H1 (cell line): ENCODE results near the gene ACTR5. TPM values are rescaled to one million over a fixed set of nuclear protein-coding genes. Genes with fewer than 3 reads are reported as not detected.

Experiments
- CTCF ChIA-PET: fragments of 300-600 bp; sonication (Branson Sonifier 250); formaldehyde crosslinking; loops from one replicate; lab custom pipeline; 2021; ENCODE audit not compliant: partially characterized antibody; lab: Charles Lee
- POLR2A ChIA-PET: fragments of 300-600 bp; sonication (Branson Sonifier 250); formaldehyde crosslinking; loops from one replicate; lab custom pipeline; 2021; ENCODE audit warnings: inconsistent platforms; ENCODE audit not compliant: partially characterized antibody; lab: Charles Lee
- DNase-seq, 2 experiments: peaks; one replicate each; pipeline versions ENCODE4 v3.0.0 to v3.0.0-alpha.2; 2010 to 2022; ENCODE audit warnings: low spot score in 2 of 2, low read depth in 1 of 2, mixed read lengths in 1 of 2
- FAIRE-seq: peaks from 2 replicates; lab custom pipeline; 2011; peaks lifted over from hg19 to GRCh38; lab: Jason Lieb, UNC
- H2AFZ ChIP-seq: 2 replicates; pipeline ENCODE4 v1.8.1; 2012; ENCODE audit warnings: low read length, inconsistent platforms
- H2AK5ac ChIP-seq: 2 replicates; pipeline ENCODE4 v1.6.1; 2013; ENCODE audit warnings: low read depth, low read length
- H2BK120ac ChIP-seq: replicated peaks from 2 replicates; pipeline ENCODE3; 2013; ENCODE audit warnings: low read depth, low read length, inconsistent platforms
- H2BK12ac ChIP-seq: 2 replicates; pipeline ENCODE4 v1.6.1; 2013; ENCODE audit warnings: low read depth, low read length
- H2BK15ac ChIP-seq: 2 replicates; pipeline ENCODE4 v1.6.1; 2013; ENCODE audit warnings: low read length
- H2BK20ac ChIP-seq: 2 replicates; pipeline ENCODE4 v1.6.1; 2013; ENCODE audit warnings: low read length
- H2BK5ac ChIP-seq: 2 replicates; pipeline ENCODE4 v1.6.1; 2013; ENCODE audit warnings: low read depth, low read length
- H3K14ac ChIP-seq: 2 replicates; pipeline ENCODE4 v1.6.1; 2013; ENCODE audit warnings: inconsistent platforms; ENCODE audit not compliant: insufficient read length
- H3K18ac ChIP-seq: 2 replicates; pipeline ENCODE4 v1.6.1; 2013; ENCODE audit warnings: low read length; ENCODE audit errors: extremely low read depth
- H3K23ac ChIP-seq: 2 replicates; pipeline ENCODE4 v1.6.1; 2013; ENCODE audit warnings: inconsistent platforms; ENCODE audit not compliant: insufficient read length
- H3K23me2 ChIP-seq: 2 replicates; pipeline ENCODE4 v1.6.1; 2013; ENCODE audit warnings: low read depth, low read length
- H3K27ac ChIP-seq: 2 replicates; pipeline ENCODE4 v1.6.1; 2011; ENCODE audit warnings: low read depth, low read length, inconsistent platforms
- H3K27me3 ChIP-seq, 4 experiments: replicated peaks in 1 of 4; 1 replicate in 1 of 4; 2 replicates in 3 of 4; pipeline versions ENCODE4 v1.6.1 to v1.8.1; 2011 to 2013; ENCODE audit warnings: low read length in 3 of 4, mild to moderate bottlenecking in 3 of 4, inconsistent platforms in 2 of 4, mixed read lengths in 2 of 4, moderate library complexity in 1 of 4; ENCODE audit not compliant: control insufficient read depth in 3 of 4, insufficient read depth in 3 of 4; ENCODE audit errors: extremely low read depth in 1 of 4
- H3K36me3 ChIP-seq, 4 experiments: 2 replicates each; pipeline versions ENCODE4 v1.6.1 to v1.8.1; 2011 to 2013; ENCODE audit warnings: mild to moderate bottlenecking in 4 of 4, low read length in 3 of 4, moderate library complexity in 2 of 4, control low read depth in 1 of 4, inconsistent platforms in 1 of 4; ENCODE audit not compliant: insufficient read depth in 4 of 4, control insufficient read depth in 2 of 4
- H3K4ac ChIP-seq: replicated peaks from 2 replicates; pipeline ENCODE3; 2013; ENCODE audit warnings: low read length, low read depth, mixed read lengths, inconsistent platforms; ENCODE audit not compliant: insufficient read length
- H3K4me1 ChIP-seq, 4 experiments: replicated peaks in 1 of 4; 1 replicate in 1 of 4; 2 replicates in 3 of 4; pipeline versions ENCODE4 v1.6.1 to v1.8.1; 2011 to 2013; ENCODE audit warnings: low read length in 3 of 4, inconsistent platforms in 2 of 4, mixed read lengths in 1 of 4; ENCODE audit not compliant: insufficient read depth in 4 of 4, control insufficient read depth in 3 of 4
- H3K4me2 ChIP-seq, 2 experiments: 2 replicates each; pipeline versions ENCODE4 v1.6.1 to v1.8.1; 2011 to 2013; ENCODE audit warnings: low read depth in 2 of 2, low read length in 2 of 2, control low read depth in 1 of 2, inconsistent platforms in 1 of 2, mild to moderate bottlenecking in 1 of 2; ENCODE audit not compliant: insufficient read depth in 1 of 2
- H3K4me3 ChIP-seq, 4 experiments: fragments of 200-600, 300-600 bp in 1 of 4; sonication (generic), shearing (Covaris generic), sonication (Bioruptor Twin) in 1 of 4; 2 replicates each; pipeline versions ENCODE4 v1.5.1 to v1.8.1; 2011 to 2016; ENCODE audit warnings: low read length in 4 of 4, low read depth in 3 of 4, control low read depth in 2 of 4, inconsistent platforms in 2 of 4, mild to moderate bottlenecking in 2 of 4, mixed read lengths in 1 of 4, moderate library complexity in 1 of 4; ENCODE audit not compliant: insufficient read depth in 2 of 4; ENCODE audit errors: extremely low read depth in 1 of 4
- H3K56ac ChIP-seq: replicated peaks from 2 replicates; pipeline ENCODE3; 2013; ENCODE audit warnings: low read depth, mild to moderate bottlenecking, mixed read lengths, low read length, inconsistent platforms; ENCODE audit not compliant: insufficient read length
- H3K79me1 ChIP-seq: 2 replicates; pipeline ENCODE4 v1.6.1; 2013; ENCODE audit warnings: low read depth, low read length, control low read depth
- H3K79me2 ChIP-seq, 2 experiments: 2 replicates each; pipeline versions ENCODE4 v1.6.1 to v1.8.1; 2012 to 2013; ENCODE audit warnings: low read length in 2 of 2, mild to moderate bottlenecking in 2 of 2, inconsistent platforms in 1 of 2; ENCODE audit not compliant: insufficient read depth in 2 of 2, control insufficient read depth in 1 of 2
- H3K9ac ChIP-seq, 4 experiments: replicated peaks in 1 of 4; 1 replicate in 1 of 4; 2 replicates in 3 of 4; pipeline versions ENCODE4 v1.6.1 to v1.8.1; 2011 to 2013; ENCODE audit warnings: low read depth in 3 of 4, low read length in 3 of 4, control low read depth in 2 of 4, mild to moderate bottlenecking in 2 of 4, moderate library complexity in 2 of 4, inconsistent platforms in 1 of 4; ENCODE audit errors: extremely low read depth in 1 of 4
- H3K9me3 ChIP-seq, 2 experiments: 2 replicates each; pipeline versions ENCODE4 v1.6.1 to v1.8.1; 2012 to 2013; ENCODE audit warnings: mild to moderate bottlenecking in 2 of 2, moderate library complexity in 2 of 2, control low read depth in 1 of 2, inconsistent platforms in 1 of 2, low read depth in 1 of 2, low read length in 1 of 2, mixed read lengths in 1 of 2; ENCODE audit not compliant: insufficient read depth in 2 of 2
- H4K20me1 ChIP-seq, 2 experiments: replicated peaks in 1 of 2; 2 replicates each; pipeline versions ENCODE3 to v1.8.1; 2011 to 2013; ENCODE audit warnings: inconsistent platforms in 2 of 2, low read length in 2 of 2, mild to moderate bottlenecking in 1 of 2; ENCODE audit not compliant: insufficient read depth in 2 of 2, control insufficient read depth in 1 of 2
- H4K5ac ChIP-seq: 2 replicates; pipeline ENCODE4 v1.6.1; 2013; ENCODE audit warnings: low read length, low read depth, mixed read lengths, inconsistent platforms; ENCODE audit not compliant: insufficient read length
- H4K8ac ChIP-seq: 2 replicates; pipeline ENCODE4 v1.8.0; 2013; ENCODE audit warnings: mild to moderate bottlenecking, moderate library complexity, low read length, inconsistent platforms; ENCODE audit not compliant: insufficient read depth; ENCODE audit errors: extremely low read depth
- H4K91ac ChIP-seq: replicated peaks from 2 replicates; pipeline ENCODE3; 2013; ENCODE audit warnings: low read length, mixed read lengths, inconsistent platforms; ENCODE audit not compliant: insufficient read length
- polyA plus RNA-seq, 7 experiments: library from polyadenylated mRNA; depleted of rRNA in 3 of 7; stranded (reverse) in 5 of 7; unstranded in 2 of 7; fragments of >200 nt in 5 of 7; fragments of 200-250 nt in 2 of 7; gene quantifications; 1 replicate in 5 of 7; 2 replicates in 1 of 7; 4 replicates in 1 of 7; pipeline versions ENCODE4 v1.2.1 to v1.2.3, GENCODE V29; 2011 to 2013; ENCODE audit warnings: missing spikeins in 2 of 7, mixed read lengths in 2 of 7
- total RNA-seq: library from RNA; stranded (reverse); fragmentation: NEBNext Ultra II Directional; extraction: Animal tissue kit (Norgen Biotek cat#: 25700); gene quantifications from 2 replicates; pipeline ENCODE4 v1.2.1, GENCODE V29; 2021
- TF ChIP-seq, protein P1 (sequence below): fragments of 300-600 bp; sonication (generic); IDR thresholded peaks from 2 replicates; pipeline ENCODE4 v1.7.1; 2012; ENCODE audit warnings: low read length, moderate library complexity, mild to moderate bottlenecking, inconsistent platforms; ENCODE audit not compliant: insufficient replicate concordance

ACTR5 gene
- total and polyA plus RNA-seq, 2 of the 8 experiments (the other 6 are each of a cell fraction or from before 2014, with no cell fraction given): 10.4 to 14.4 TPM

DNA sequence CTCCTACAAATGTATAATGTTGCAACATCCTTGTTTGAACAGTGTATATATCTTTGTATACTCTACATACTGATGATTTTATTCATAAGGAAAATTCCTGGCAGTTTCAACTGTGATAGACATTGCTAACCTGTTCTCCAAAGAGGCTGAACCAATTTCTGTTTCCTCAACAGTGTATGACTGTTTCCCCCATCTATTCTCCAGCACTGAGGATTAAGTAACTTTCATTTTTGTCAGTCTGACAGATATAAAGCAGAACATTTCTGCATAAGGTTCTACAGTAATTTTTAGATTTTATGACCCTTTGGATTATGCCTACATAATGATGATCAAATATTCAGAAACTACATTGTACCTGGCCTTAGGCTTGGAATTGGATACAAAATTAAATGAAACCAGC, 67.2 kb downstream of the ACTR5 start:
- H3K79me2 ChIP-seq: no peaks in the 10 kb centered on the region; a peak in 1 of 4 replicates
- no peak overlapping the region for H3K9ac ChIP-seq
- H3K14ac ChIP-seq: no peak overlapping the region
- no peaks in the 10 kb centered on the region for H3K23me2 ChIP-seq
- H2BK15ac ChIP-seq: no peak overlapping the region
- H2AK5ac ChIP-seq: no peak overlapping the region
- H2AFZ ChIP-seq: no peak overlapping the region
- H4K5ac ChIP-seq: no peak overlapping the region
- no peak overlapping the region for H2BK120ac ChIP-seq
- H3K36me3 ChIP-seq: no peaks in the 10 kb centered on the region
- ChIA-PET POLR2A (interaction anchor here (0.7 to 1.8 kb wide), 4 partner anchors 9 to 1399 kb away, joined by 3 to 8 read pairs (median 3); no protein-coding TSS in a partner anchor), CTCF (interaction anchor here (1.2 to 3.4 kb wide), 3 partner anchors 8 to 78 kb away, joined by 4 to 14 read pairs (median 5); no protein-coding TSS in a partner anchor)
- no peak overlapping the region for H3K18ac ChIP-seq
- no peak overlapping the region for H4K8ac ChIP-seq
- H3K4me3 ChIP-seq: no peak overlapping the region
- H3K4me2 ChIP-seq: no peak overlapping the region
- H2BK20ac ChIP-seq: no peak overlapping the region
- H4K91ac ChIP-seq: no peak overlapping the region
- peaks cover 2 to 18% (median 7%) of the 10 kb centered on the region in 4 experiments for H3K4me1 ChIP-seq
- H3K27ac ChIP-seq: no peak overlapping the region
- H2BK12ac ChIP-seq: no peak overlapping the region
- H3K9me3 ChIP-seq: no peaks in the 10 kb centered on the region
- no peak overlapping the region for H3K4ac ChIP-seq
- no peak overlapping the region for H3K23ac ChIP-seq
- H3K56ac ChIP-seq: no peak overlapping the region
- H3K79me1 ChIP-seq: no peaks in the 10 kb centered on the region; the same call in 1 of the 2 replicates
- DNase-seq: no peak
- H2BK5ac ChIP-seq: no peak overlapping the region
- H3K27me3 ChIP-seq: no peaks in the 10 kb centered on the region
- H4K20me1 ChIP-seq: no peaks in the 10 kb centered on the region
- FAIRE-seq: no peak
- TF ChIP-seq, protein P1, sequence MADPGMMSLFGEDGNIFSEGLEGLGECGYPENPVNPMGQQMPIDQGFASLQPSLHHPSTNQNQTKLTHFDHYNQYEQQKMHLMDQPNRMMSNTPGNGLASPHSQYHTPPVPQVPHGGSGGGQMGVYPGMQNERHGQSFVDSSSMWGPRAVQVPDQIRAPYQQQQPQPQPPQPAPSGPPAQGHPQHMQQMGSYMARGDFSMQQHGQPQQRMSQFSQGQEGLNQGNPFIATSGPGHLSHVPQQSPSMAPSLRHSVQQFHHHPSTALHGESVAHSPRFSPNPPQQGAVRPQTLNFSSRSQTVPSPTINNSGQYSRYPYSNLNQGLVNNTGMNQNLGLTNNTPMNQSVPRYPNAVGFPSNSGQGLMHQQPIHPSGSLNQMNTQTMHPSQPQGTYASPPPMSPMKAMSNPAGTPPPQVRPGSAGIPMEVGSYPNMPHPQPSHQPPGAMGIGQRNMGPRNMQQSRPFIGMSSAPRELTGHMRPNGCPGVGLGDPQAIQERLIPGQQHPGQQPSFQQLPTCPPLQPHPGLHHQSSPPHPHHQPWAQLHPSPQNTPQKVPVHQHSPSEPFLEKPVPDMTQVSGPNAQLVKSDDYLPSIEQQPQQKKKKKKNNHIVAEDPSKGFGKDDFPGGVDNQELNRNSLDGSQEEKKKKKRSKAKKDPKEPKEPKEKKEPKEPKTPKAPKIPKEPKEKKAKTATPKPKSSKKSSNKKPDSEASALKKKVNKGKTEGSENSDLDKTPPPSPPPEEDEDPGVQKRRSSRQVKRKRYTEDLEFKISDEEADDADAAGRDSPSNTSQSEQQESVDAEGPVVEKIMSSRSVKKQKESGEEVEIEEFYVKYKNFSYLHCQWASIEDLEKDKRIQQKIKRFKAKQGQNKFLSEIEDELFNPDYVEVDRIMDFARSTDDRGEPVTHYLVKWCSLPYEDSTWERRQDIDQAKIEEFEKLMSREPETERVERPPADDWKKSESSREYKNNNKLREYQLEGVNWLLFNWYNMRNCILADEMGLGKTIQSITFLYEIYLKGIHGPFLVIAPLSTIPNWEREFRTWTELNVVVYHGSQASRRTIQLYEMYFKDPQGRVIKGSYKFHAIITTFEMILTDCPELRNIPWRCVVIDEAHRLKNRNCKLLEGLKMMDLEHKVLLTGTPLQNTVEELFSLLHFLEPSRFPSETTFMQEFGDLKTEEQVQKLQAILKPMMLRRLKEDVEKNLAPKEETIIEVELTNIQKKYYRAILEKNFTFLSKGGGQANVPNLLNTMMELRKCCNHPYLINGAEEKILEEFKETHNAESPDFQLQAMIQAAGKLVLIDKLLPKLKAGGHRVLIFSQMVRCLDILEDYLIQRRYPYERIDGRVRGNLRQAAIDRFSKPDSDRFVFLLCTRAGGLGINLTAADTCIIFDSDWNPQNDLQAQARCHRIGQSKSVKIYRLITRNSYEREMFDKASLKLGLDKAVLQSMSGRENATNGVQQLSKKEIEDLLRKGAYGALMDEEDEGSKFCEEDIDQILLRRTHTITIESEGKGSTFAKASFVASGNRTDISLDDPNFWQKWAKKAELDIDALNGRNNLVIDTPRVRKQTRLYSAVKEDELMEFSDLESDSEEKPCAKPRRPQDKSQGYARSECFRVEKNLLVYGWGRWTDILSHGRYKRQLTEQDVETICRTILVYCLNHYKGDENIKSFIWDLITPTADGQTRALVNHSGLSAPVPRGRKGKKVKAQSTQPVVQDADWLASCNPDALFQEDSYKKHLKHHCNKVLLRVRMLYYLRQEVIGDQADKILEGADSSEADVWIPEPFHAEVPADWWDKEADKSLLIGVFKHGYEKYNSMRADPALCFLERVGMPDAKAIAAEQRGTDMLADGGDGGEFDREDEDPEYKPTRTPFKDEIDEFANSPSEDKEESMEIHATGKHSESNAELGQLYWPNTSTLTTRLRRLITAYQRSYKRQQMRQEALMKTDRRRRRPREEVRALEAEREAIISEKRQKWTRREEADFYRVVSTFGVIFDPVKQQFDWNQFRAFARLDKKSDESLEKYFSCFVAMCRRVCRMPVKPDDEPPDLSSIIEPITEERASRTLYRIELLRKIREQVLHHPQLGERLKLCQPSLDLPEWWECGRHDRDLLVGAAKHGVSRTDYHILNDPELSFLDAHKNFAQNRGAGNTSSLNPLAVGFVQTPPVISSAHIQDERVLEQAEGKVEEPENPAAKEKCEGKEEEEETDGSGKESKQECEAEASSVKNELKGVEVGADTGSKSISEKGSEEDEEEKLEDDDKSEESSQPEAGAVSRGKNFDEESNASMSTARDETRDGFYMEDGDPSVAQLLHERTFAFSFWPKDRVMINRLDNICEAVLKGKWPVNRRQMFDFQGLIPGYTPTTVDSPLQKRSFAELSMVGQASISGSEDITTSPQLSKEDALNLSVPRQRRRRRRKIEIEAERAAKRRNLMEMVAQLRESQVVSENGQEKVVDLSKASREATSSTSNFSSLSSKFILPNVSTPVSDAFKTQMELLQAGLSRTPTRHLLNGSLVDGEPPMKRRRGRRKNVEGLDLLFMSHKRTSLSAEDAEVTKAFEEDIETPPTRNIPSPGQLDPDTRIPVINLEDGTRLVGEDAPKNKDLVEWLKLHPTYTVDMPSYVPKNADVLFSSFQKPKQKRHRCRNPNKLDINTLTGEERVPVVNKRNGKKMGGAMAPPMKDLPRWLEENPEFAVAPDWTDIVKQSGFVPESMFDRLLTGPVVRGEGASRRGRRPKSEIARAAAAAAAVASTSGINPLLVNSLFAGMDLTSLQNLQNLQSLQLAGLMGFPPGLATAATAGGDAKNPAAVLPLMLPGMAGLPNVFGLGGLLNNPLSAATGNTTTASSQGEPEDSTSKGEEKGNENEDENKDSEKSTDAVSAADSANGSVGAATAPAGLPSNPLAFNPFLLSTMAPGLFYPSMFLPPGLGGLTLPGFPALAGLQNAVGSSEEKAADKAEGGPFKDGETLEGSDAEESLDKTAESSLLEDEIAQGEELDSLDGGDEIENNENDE: no peak
